HG02759 (cell line): ENCODE measurements around the gene POMT1.

Experiments
- ATAC-seq: cut with Tn5 transposase; IDR thresholded peaks from one replicate; pipeline ENCODE4 v1.9.1; 2021; ENCODE audit warnings: mild to moderate bottlenecking, moderate library complexity; ENCODE audit not compliant: unreplicated experiment

The POMT1 gene

GRCh38 chr9:131476777-131477345, 25.9 kb upstream of the POMT1 start:
- no peak for ATAC-seq

GRCh38 chr9:131477367-131477766, 25.4 kb upstream of the POMT1 start:
- ATAC-seq: no peak

GRCh38 chr9:131477816-131478419, 24.8 kb upstream of the POMT1 start:
- no peak for ATAC-seq

- no peak for ATAC-seq
Measured at GRCh38 chr9:131478421-131478868, 24.3 kb upstream of the POMT1 start.

GRCh38 chr9:131478911-131479310, 23.8 kb upstream of the POMT1 start:
- no peak for ATAC-seq

GRCh38 chr9:131480258-131480657, 22.5 kb upstream of the POMT1 start:
- no peak for ATAC-seq

- no peak for ATAC-seq
Measured at GRCh38 chr9:131481441-131482342, 21.0 kb upstream of the POMT1 start.

- no peak for ATAC-seq
Measured at GRCh38 chr9:131482343-131483006, 20.2 kb upstream of the POMT1 start.

GRCh38 chr9:131483319-131484050, 19.2 kb upstream of the POMT1 start:
- ATAC-seq: no peak

- ATAC-seq: no peak
Measured at GRCh38 chr9:131484051-131484445, 18.7 kb upstream of the POMT1 start.

GRCh38 chr9:131484560-131485185, 18.0 kb upstream of the POMT1 start:
- ATAC-seq: no peak

- ATAC-seq: no peak
Measured at GRCh38 chr9:131485206-131485605, 17.5 kb upstream of the POMT1 start.

- ATAC-seq: no peak
Measured at GRCh38 chr9:131485728-131486422, 16.8 kb upstream of the POMT1 start.

- no peak for ATAC-seq
Measured at GRCh38 chr9:131487001-131487400, 15.7 kb upstream of the POMT1 start.

GRCh38 chr9:131487621-131488031, 15.1 kb upstream of the POMT1 start:
- ATAC-seq: no peak

GRCh38 chr9:131490514-131490913, 12.2 kb upstream of the POMT1 start:
- no peak for ATAC-seq

GRCh38 chr9:131491001-131491710, 11.6 kb upstream of the POMT1 start:
- ATAC-seq: no peak

- no peak for ATAC-seq
Measured at GRCh38 chr9:131492070-131492469, 10.6 kb upstream of the POMT1 start.

GRCh38 chr9:131494296-131494870, 8.3 kb upstream of the POMT1 start:
- no peak for ATAC-seq
